Stimulated activated naive CD8-positive, alpha-beta T cell treated with anti-CD3 and anti-CD28 coated beads, Interleukin-15, Interleukin-2, amounts not matched to agents 100 ng/mL and 50 ng/mL, for 24 hours (primary cell): Measurements from ENCODE around the gene SNX10.
"Not testable (repeated sequence)": the region's sequence is repeated elsewhere in the genome, so short reads cannot be mapped to it uniquely, and the experiment has no call there.

ENCODE experiments used
- H3K27ac Mint-ChIP-seq: one replicate; pipeline ENCODE4 v1.8.0; 2021; ENCODE audit warnings: mild to moderate bottlenecking, mixed read lengths
- H3K27me3 Mint-ChIP-seq: one replicate; pipeline ENCODE4 v1.8.0; 2021; ENCODE audit warnings: mixed read lengths
- H3K36me3 Mint-ChIP-seq: one replicate; pipeline ENCODE4 v1.8.0; 2021; ENCODE audit warnings: low read depth, mixed read lengths
- H3K4me1 Mint-ChIP-seq: one replicate; pipeline ENCODE4 v1.8.0; 2021; ENCODE audit warnings: low read depth, mixed read lengths
- H3K4me3 Mint-ChIP-seq: one replicate; pipeline ENCODE4 v1.8.0; 2021; ENCODE audit warnings: mild to moderate bottlenecking, mixed read lengths
- H3K9me3 Mint-ChIP-seq: one replicate; pipeline ENCODE4 v1.8.0; 2021; ENCODE audit warnings: mixed read lengths

SNX10 gene

DNA sequence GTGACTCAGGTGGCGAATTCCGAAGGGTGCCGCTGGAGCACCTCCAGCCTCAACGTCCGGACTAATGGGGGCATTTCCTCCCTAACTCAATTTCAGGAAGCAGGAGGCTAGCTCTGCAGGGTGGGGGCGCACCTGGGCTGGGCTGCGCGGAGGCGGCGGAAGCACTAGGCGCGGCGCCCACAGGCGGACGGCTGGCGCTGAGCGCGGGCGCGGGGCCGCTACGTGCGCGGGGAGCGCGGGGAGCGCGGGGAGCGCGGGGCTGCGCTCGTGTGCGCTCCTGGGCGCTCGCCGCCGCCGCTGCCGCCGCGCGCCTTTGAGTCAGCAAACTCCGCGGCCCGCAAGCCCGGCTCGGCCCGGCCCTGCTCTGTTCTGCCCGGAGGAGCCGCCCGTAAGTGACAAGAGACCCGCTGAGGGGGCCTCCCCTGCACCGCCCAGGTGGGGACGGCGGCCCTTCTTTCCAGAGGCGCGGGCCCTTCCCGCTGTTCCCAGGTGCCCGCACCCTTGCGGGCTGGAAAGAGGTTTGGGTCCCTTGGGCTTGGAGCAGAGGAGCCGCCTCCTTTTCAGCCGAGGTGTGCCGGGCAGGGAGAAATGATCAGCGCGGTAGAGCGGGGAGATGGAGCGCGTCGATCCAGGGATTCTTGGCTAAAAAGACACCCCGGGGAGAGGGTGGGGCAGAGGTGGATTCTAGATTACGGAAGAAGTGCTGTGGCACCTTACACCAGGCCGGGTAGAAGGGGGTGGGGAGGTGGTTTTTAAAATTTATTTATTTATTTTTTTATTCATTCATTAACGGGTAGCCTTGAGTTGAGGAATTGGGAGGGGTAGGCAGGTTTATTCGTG lies at the start of gene SNX10:
TSS of gene SNX10 (plus strand) at position 164 of the 840 bp plus-strand sequence. CDS start 54,581 bp downstream, outside the sequence.
- peak within 1 kb of the TSS; percentile 94 for H3K4me3 Mint-ChIP-seq

DNA sequence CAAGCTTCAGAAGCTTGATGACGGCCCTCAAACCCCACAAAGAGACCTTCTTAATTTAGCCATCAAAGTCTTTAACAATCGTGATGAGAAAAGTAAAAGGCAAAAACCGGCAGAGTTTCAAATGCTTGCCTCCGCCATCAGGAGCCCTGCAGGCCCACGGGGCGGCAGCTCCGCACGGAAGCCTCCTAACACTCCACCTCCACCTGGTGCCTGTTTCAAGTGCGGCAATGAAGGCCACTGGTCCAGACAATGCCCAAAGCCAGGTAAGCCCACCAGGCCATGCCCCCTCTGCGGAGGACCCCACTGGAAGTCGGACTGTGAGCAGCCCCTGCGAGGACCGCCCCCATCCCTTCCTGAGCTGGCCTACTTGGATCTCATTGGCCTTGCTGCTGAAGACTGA lies 46.5 kb upstream of the SNX10 start:
- H3K4me1 Mint-ChIP-seq = no peaks in the 10 kb centered on the region
- no peaks in the 10 kb centered on the region for H3K36me3 Mint-ChIP-seq
- H3K27ac Mint-ChIP-seq = no peak overlapping the region
- H3K27me3 Mint-ChIP-seq = no peaks in the 10 kb centered on the region
- no peak overlapping the region for H3K4me3 Mint-ChIP-seq
- H3K9me3 Mint-ChIP-seq = no peaks in the 10 kb centered on the region

More for the DNA sequence above, at the start of gene SNX10:
- H3K27me3 Mint-ChIP-seq = no peaks in the 10 kb centered on the region
- peak within 1 kb of the TSS; percentile 93 for H3K27ac Mint-ChIP-seq
- H3K36me3 Mint-ChIP-seq = peaks cover 14% of the 10 kb centered on the region
- peaks cover 52% of the 10 kb centered on the region for H3K4me1 Mint-ChIP-seq
- H3K9me3 Mint-ChIP-seq = no peaks in the 10 kb centered on the region

DNA sequence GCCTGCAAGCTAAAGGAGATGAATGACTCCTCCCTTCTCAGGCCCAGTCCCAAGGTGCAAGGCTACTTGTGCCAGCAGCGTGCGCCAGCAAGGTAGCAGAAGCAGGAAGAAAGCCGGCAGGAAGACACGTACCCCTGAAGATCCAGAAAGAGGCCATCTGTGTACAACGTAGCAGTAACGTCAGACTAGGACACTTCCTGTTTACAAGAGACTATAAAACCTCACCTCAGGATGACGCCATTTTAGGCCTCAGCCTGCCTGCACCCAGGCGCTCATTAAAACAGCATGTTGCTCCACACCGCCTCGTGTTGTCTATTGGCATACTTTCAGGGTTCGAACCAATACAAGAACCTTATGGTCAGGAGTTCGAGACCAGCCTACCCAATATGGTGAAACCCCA lies 41.4 kb upstream of the SNX10 start:
- no peak overlapping the region for H3K4me3 Mint-ChIP-seq
- no peaks in the 10 kb centered on the region for H3K9me3 Mint-ChIP-seq
- H3K27ac Mint-ChIP-seq = no peak overlapping the region
- H3K36me3 Mint-ChIP-seq = no peaks in the 10 kb centered on the region
- H3K27me3 Mint-ChIP-seq = no peaks in the 10 kb centered on the region
- H3K4me1 Mint-ChIP-seq = no peaks in the 10 kb centered on the region

DNA sequence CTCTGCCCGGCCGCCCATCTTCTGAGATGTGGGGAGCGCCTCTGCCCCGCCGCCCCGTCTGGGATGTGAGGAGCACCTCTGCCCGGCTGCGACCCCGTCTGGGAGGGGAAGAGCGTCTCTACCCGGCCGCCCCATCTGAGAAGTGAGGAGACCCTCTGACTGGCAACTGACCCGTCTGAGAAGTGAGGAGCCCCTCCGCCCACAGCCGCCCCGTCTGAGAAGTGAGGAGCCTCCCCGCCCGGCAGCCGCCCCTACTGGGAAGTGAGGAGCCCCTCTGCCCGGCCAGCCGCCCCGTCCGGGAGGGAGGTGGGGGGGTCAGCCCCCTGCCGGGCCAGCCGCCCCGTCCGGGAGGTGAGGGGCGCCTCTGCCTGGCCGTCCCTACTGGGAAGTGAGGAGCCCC lies 29.8 kb upstream of the SNX10 start:
- not testable (repeated sequence) for H3K27ac Mint-ChIP-seq, H3K4me1 Mint-ChIP-seq, H3K27me3 Mint-ChIP-seq, H3K36me3 Mint-ChIP-seq, H3K4me3 Mint-ChIP-seq, H3K9me3 Mint-ChIP-seq

DNA sequence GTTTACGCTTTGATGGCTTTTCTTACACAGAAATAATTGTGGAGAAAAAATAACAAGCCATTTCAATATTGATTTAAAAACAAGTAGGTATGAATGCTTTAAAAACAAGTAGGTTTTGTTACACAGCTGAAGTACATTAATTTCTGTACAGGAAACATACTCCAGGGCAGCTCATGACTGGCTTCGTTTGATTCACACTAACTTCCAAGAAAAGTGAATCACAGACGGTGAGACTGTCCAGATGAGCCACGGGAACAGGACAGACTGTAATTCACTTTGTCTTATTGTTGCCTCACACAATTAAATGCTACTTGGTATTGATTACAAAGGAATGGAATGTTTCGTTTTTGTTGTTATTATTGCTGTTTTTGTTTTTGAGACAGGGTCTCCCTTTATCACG lies 26.6 kb upstream of the SNX10 start:
- peaks cover 6% of the 10 kb centered on the region for H3K4me1 Mint-ChIP-seq
- H3K9me3 Mint-ChIP-seq = no peaks in the 10 kb centered on the region
- no peaks in the 10 kb centered on the region for H3K36me3 Mint-ChIP-seq
- H3K4me3 Mint-ChIP-seq = no peak overlapping the region
- no peak overlapping the region for H3K27ac Mint-ChIP-seq
- peaks cover 8% of the 10 kb centered on the region for H3K27me3 Mint-ChIP-seq

DNA sequence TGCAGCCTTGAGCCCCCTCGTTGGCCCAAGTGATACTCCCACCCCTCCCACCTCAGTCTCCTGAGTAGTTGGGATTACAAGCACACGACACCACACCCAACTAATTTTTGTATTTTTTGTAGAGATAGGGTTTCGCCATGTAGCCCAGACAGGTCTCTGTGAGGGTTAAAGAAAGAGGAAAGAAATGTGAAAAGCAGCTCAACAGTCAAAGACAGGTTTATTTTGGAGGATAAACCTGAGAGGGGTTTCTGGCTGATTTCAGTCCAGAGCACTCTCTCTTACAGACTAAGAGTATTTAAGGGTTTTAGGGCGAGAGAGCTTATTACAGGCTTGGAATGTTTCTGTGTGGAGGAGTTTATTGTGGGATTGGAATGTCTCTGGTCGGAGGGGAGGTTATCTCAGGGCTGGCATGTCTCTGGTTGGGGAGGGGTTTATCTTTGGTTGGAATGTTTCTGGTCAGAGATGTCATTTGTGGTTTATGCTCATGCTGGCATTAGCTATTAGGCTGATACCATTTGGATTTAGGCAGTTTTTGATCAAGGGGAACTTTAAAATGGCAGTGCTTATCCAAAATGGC lies 26.1 kb upstream of the SNX10 start:
- H3K4me1 Mint-ChIP-seq = peaks cover 6% of the 10 kb centered on the region
- no peaks in the 10 kb centered on the region for H3K9me3 Mint-ChIP-seq
- no peaks in the 10 kb centered on the region for H3K36me3 Mint-ChIP-seq
- no peak overlapping the region for H3K27ac Mint-ChIP-seq
- H3K4me3 Mint-ChIP-seq = no peak overlapping the region
- peaks cover 8% of the 10 kb centered on the region for H3K27me3 Mint-ChIP-seq

- no peak overlapping the region for H3K27ac Mint-ChIP-seq
- H3K4me3 Mint-ChIP-seq = no peak overlapping the region
- peaks cover 6% of the 10 kb centered on the region for H3K4me1 Mint-ChIP-seq
- H3K27me3 Mint-ChIP-seq = peaks cover 8% of the 10 kb centered on the region
- no peaks in the 10 kb centered on the region for H3K36me3 Mint-ChIP-seq
- no peaks in the 10 kb centered on the region for H3K9me3 Mint-ChIP-seq
Measured at GRCh38 chr7:26267601-26268166, 24.0 kb upstream of the SNX10 start.

GRCh38 chr7:26275213-26275612 lies 16.4 kb upstream of the SNX10 start:
- no peak overlapping the region for H3K4me3 Mint-ChIP-seq
- H3K4me1 Mint-ChIP-seq = peaks cover 12% of the 10 kb centered on the region
- H3K27me3 Mint-ChIP-seq = peaks cover 4% of the 10 kb centered on the region
- no peak overlapping the region for H3K27ac Mint-ChIP-seq
- no peaks in the 10 kb centered on the region for H3K36me3 Mint-ChIP-seq
- H3K9me3 Mint-ChIP-seq = no peaks in the 10 kb centered on the region

DNA sequence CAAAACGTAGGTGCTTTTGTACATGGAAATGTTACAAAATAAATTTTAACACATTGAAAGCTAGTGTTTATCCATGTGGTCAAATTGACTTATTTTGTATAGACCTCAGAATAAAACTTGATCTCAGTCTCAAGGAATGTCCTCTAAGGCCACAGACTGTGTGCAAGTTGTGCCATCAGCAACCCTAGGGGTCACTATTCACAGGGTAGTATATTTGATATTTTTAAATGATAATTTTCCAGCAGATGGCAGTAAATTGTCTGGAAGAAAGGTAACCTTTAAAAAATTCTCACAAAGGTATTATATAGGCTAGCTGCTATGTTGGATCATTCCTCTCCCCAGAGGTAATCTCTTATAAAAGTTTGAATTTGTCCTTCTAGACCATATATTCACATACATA lies 12.9 kb upstream of the SNX10 start:
- Mint-ChIP-seq H3K4me3 (no peak overlapping the region), H3K4me1 (peaks cover 18% of the 10 kb centered on the region), H3K36me3 (no peaks in the 10 kb centered on the region), H3K27ac (no peak overlapping the region), H3K9me3 (no peaks in the 10 kb centered on the region), H3K27me3 (peaks cover 4% of the 10 kb centered on the region)

GRCh38 chr7:26279405-26279804 lies 12.3 kb upstream of the SNX10 start:
- Mint-ChIP-seq H3K4me1 (peaks cover 18% of the 10 kb centered on the region), H3K9me3 (no peaks in the 10 kb centered on the region), H3K4me3 (no peak overlapping the region), H3K36me3 (no peaks in the 10 kb centered on the region), H3K27me3 (peaks cover 4% of the 10 kb centered on the region), H3K27ac (no peak overlapping the region)

DNA sequence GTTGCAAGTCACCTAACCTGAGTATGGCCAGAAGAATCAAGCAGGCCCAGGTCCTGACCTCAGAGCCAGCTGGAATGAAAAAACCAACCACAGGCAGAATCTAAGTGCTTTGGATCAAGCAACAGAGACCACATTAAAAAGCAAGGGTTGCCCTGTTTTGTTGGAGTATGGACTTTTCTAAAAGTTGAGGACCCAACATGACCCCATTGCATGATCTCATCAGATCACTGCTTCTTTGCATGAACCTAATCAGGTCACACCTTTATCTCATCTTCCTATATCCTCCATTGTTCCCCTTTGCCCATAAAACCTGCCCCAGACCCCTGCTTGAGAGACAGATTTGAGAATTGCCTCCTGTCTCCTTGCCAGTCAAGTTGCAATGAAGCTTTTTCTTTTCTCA lies 11.6 kb upstream of the SNX10 start:
- peaks cover 4% of the 10 kb centered on the region for H3K27me3 Mint-ChIP-seq
- peak overlapping the region; percentile 55 for H3K27ac Mint-ChIP-seq
- H3K4me3 Mint-ChIP-seq = no peak overlapping the region
- H3K9me3 Mint-ChIP-seq = no peaks in the 10 kb centered on the region
- H3K4me1 Mint-ChIP-seq = peaks cover 18% of the 10 kb centered on the region
- H3K36me3 Mint-ChIP-seq = no peaks in the 10 kb centered on the region

DNA sequence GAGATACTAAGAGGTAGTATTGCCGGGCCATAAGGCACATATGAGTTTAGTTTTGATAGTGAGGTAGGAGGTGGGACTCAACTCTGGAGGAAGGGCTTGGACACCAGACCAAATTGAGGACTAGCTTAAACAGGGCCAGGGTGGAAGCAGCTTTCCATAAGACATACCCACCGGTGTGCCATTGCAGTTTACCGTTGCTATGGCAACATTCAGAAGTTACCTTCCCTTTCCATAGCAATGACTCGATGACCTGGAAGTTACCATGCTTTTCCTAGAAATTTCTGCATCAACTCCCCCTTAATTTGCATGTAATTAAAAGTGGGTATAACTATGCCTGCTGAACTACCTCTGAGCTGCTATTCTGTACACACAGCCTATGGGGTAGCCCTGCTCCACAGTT lies 10.9 kb upstream of the SNX10 start:
- H3K9me3 Mint-ChIP-seq = no peaks in the 10 kb centered on the region
- no peaks in the 10 kb centered on the region for H3K36me3 Mint-ChIP-seq
- H3K27ac Mint-ChIP-seq = peak overlapping the region; percentile 55
- peaks cover 4% of the 10 kb centered on the region for H3K27me3 Mint-ChIP-seq
- peaks cover 18% of the 10 kb centered on the region for H3K4me1 Mint-ChIP-seq
- no peak overlapping the region for H3K4me3 Mint-ChIP-seq

- no peak overlapping the region for H3K27ac Mint-ChIP-seq
- no peaks in the 10 kb centered on the region for H3K9me3 Mint-ChIP-seq
- peaks cover 12% of the 10 kb centered on the region for H3K4me1 Mint-ChIP-seq
- H3K27me3 Mint-ChIP-seq = no peaks in the 10 kb centered on the region
- no peaks in the 10 kb centered on the region for H3K36me3 Mint-ChIP-seq
- H3K4me3 Mint-ChIP-seq = no peak overlapping the region
Measured at GRCh38 chr7:26284477-26284876, 7.2 kb upstream of the SNX10 start.

DNA sequence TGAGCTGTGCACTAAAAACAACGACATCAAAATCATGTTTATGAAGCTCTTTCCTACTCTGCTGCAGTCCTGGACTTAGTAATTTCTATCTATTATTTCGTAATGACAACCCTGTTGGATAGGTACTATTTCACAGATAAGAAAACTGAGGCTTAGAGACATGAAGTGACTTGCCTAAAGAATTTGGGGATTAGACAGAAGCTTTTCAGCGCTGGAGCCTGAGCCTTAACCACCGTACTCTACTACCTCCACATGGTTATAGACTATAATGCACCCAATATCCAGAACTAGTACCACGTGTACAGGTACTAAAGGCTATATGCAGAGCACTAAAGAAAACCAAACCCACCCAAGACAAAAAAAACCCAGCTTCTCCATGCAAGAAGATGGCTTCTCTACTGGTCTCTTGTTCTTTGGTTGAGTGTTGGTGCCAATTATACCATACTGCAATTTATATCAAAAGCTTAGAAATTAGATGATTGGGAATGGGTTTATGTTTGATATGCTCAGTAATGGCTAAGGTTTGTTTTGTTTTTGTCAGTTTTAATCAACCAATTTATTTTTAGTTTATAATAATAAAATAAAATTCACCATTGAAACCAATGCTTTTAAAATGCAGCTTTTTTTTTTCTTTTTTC lies 6.5 kb upstream of the SNX10 start:
- no peak overlapping the region for H3K27ac Mint-ChIP-seq
- H3K36me3 Mint-ChIP-seq = no peaks in the 10 kb centered on the region
- H3K4me3 Mint-ChIP-seq = no peak overlapping the region
- no peaks in the 10 kb centered on the region for H3K27me3 Mint-ChIP-seq
- no peaks in the 10 kb centered on the region for H3K9me3 Mint-ChIP-seq
- H3K4me1 Mint-ChIP-seq = peaks cover 7% of the 10 kb centered on the region

DNA sequence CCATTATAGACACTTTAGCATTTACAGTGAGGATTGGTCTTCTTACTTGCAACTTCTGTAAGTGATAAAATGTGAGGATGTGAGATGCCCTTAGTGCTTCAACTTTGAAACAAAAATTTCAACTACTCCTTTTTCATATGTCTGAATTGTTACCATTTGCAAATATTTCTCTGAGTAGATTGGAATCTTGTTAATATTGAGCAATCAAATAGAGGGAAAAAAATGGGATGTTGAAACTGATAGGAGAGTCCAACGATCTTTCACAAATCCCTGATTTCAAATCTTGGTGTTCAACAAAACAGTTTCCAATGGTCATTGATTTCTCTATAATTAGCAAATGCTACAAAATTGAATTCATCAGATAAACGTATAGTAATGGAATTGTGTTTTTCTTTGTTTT lies 5.5 kb upstream of the SNX10 start:
- no peak overlapping the region for H3K27ac Mint-ChIP-seq
- H3K9me3 Mint-ChIP-seq = no peaks in the 10 kb centered on the region
- no peak overlapping the region for H3K4me3 Mint-ChIP-seq
- no peaks in the 10 kb centered on the region for H3K27me3 Mint-ChIP-seq
- peaks cover under 1% of the 10 kb centered on the region for H3K4me1 Mint-ChIP-seq
- no peaks in the 10 kb centered on the region for H3K36me3 Mint-ChIP-seq
